Skin epidermis (tissue), 12 donors: Measurements from ENCODE around the gene PTGFRN.
A peak's percentile ranks its signal among the peaks of the same experiment; 100 is the strongest.

Source experiments
- H3K27ac ChIP-seq, 21 experiments: fragments of 200-600 bp; sonication (generic) in 11 of 21; one replicate each; pipeline ENCODE4 v1.5.0; 2020; ENCODE audit warnings: mild to moderate bottlenecking in 3 of 21, inconsistent platforms in 2 of 21, moderate library complexity in 2 of 21
- H3K4me3 ChIP-seq, 7 experiments: fragments of 200-600 bp; sonication (generic) in 2 of 7; one replicate each; pipeline ENCODE4 v1.5.0; 2020; ENCODE audit warnings: inconsistent platforms in 2 of 7, mild to moderate bottlenecking in 2 of 7, moderate library complexity in 1 of 7

Gene PTGFRN

DNA sequence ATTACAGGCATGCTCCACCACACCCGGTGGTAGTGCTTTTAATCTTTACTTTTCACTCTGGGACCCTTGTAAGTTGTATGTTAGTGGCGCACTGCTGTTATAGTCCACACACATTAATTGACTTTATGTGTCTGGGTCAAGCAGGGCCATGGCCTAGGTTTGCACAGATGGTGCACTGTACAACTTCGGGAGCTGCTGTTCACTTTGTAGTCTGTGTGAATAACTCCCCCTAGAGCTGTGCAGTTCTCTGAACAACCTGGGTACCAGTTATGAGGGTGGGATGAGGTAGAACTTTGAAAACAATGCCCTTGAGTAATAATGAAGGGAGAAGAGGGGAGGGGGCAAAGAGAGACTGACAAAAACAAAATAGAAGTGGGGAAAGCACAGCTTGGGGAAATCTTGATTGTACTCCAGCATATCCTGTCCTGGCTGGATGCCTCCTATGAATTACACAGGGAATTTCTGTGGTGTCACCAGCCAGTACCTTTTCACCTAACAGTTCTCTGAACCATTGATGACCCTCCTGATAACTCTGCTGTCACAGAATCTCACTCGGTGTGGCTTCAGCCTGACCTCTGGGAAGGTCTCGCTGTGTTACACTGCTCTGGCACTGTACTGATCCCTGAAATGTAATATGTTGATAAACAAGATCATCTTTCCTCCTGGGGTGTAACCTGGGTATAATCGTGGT is 2.2 kb downstream of the PTGFRN start:
- Histone ChIP-seq H3K27ac (peak overlapping the region in 7 of 21 experiments; percentile 14 to 94 (median 92)), H3K4me3 (peak overlapping the region in 5 of 7 experiments; percentile 0 to 76 (median 70))

GRCh38 chr1:116912846-116913245 is 3.1 kb downstream of the PTGFRN start:
- peak overlapping the region in 1 of 7 experiments; percentile 76 for H3K4me3 ChIP-seq

DNA sequence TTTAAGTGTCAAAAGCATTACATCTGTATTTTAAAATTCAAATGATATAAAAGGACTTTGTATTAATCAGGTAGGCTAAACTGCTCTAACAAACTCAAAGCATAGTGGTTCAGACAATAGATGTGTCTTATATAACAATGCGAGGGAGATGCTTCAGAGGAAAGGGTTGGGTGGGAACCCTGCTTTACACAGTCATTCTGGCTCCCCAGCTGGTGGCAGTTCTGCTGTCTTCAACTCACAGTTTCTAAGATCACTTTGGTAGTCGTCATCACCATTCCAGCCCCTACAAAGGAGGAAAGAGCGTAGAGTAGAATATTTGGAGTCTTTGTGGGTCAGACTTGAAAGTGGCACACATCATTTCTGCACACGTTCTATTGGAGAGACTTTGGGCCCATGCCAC is 4.2 kb downstream of the PTGFRN start:
- Histone ChIP-seq H3K27ac (peak overlapping the region in 2 of 21 experiments; percentile 3 to 18), H3K4me3 (no peak overlapping the region)

More at GRCh38 chr1:116912846-116913245, 3.1 kb downstream of the PTGFRN start:
- peak overlapping the region in 2 of 21 experiments; percentile 14 to 15 for H3K27ac ChIP-seq

- H3K27ac ChIP-seq: peak overlapping the region in 3 of 21 experiments; percentile 3 to 18 (median 7)
- H3K4me3 ChIP-seq: no peak overlapping the region
Measured at GRCh38 chr1:116914667-116915066, 5.0 kb downstream of the PTGFRN start.

DNA sequence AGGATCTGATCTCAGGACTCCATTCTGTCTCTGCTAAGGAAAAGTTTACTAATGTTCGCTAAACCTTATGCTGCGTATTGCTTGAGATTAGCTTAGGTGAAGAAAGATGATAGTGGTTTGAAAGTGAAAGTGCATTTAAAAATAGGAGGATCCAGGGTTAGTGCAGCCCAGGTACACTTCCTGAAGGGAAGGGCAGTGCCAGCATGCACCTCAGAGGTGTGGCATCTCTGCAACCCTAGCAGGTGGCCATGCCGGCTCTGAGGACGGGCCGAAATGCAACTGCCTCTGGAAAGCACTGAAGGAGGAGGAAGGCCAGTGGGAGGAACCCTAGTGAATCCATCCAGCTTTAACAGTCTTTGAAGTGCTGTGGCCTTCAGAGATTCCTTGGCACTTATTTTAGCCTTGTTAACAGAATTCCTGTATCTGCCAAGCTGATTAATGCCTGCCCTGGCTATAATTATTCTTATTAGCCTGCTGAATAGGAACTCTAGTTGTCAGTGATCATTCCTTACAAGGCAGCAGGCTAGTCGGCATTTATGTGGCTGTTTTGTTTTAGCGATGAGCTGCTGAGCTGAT is 5.5 kb downstream of the PTGFRN start:
- Histone ChIP-seq H3K4me3 (no peak overlapping the region), H3K27ac (peak overlapping the region in 6 of 21 experiments; percentile 3 to 49 (median 30))

DNA sequence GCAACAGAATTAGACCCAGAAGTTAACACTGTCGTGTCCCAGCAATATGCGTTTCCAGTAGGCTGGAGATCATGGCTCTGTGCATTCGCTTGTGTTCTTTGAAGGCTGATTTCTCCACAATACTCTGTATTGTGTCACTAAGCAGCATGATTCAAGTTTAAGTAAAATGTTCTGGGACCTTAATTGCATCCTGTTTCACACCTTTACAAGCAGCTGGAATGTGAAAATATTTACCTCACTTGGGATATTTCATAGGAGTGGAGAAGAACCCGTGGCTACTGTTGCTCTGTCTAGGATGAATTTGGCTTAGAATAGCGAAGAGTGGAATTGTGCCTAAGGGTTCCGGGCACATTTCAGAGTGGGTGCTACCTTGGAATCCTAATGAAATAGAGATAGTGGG is 6.3 kb downstream of the PTGFRN start:
- Histone ChIP-seq H3K4me3 (no peak overlapping the region), H3K27ac (peak overlapping the region in 6 of 21 experiments; percentile 4 to 62 (median 37))

DNA sequence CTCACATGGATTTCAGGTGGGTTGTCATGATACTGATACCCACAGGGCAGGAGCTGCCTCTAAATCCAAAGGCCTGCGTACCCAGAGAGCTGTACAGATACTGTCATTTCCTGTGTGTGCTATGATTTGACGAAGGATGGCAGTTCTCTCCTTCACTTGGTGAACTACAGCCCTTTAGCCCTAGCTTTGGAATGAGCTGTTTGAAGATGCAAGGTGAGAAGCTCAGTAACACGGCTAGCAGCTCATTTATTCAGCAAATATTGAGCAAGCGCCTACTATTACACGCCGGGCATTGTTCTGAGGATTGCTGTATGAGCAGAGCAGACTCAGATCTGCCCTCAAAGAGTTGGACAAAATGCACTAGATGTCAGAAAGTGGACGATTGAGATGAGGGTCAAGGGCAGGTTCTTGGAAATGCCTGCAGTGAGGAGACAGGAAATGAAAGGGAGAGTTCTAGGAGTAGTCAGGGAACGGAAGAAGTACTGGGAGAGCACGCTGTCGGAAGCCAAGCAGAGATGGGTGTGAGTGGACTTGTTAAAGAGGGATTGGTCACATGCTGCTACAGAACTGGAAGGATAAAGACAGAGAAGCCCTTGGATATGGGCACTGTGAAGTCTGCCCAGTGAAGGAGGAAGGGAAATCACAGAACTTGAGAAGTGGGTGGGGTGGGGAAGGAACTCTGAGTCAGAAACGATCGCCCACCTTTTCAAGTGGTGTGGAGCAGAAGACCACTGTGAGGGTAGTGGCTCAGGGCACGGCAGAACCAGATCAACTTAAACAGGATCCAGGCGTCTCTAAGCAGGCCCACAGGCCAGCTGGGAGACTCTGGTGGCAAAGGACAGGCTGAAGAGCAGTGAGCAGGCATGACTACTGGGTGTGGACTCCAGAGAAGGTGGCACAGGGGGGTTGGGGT is 7.1 kb downstream of the PTGFRN start:
- Histone ChIP-seq H3K27ac (peak overlapping the region in 11 of 21 experiments; percentile 4 to 77 (median 41)), H3K4me3 (no peak overlapping the region)

DNA sequence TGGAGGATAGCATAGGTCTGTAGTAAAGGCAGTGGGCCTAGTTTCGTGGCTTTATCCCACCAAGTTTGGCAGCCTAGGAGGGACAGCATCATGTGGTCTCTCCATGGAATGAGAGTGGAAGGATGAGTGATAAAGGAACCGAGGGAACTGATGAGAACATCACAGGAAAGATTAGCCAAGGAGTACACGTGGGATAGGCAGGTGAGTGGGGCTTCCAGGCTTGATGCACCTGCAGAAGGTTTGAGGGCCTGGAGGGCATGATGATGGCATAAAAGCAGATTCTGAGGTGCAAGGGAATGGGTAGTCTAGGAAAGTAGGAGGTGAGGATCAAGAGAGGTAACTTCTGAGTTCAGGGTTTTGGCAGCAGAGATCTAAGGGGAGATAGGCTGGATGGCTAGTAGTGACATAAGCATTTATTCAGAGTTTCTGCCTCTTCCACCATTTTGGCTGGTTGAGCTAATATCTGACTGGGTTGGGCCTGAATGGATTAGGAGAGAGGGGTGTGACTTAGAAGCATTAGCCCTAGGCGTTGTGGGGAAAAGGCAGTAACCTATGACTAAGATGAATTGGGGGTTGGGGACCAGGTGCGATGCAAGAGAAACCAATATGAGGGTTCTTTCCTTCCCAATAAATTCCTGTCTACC is 9.1 kb downstream of the PTGFRN start:
- Histone ChIP-seq H3K4me3 (no peak overlapping the region), H3K27ac (peak overlapping the region in 2 of 21 experiments; percentile 11 to 77)

GRCh38 chr1:116919802-116920201 is 10.1 kb downstream of the PTGFRN start:
- H3K27ac ChIP-seq: peak overlapping the region in 6 of 21 experiments; percentile 2 to 66 (median 22)
- no peak overlapping the region for H3K4me3 ChIP-seq

GRCh38 chr1:116920211-116920610 is 10.5 kb downstream of the PTGFRN start:
- H3K4me3 ChIP-seq: no peak overlapping the region
- H3K27ac ChIP-seq: peak overlapping the region in 6 of 21 experiments; percentile 2 to 66 (median 22)

GRCh38 chr1:116921301-116921885 is 11.7 kb downstream of the PTGFRN start:
- Histone ChIP-seq H3K27ac (peak overlapping the region in 1 of 21 experiments; percentile 43), H3K4me3 (no peak overlapping the region)

DNA sequence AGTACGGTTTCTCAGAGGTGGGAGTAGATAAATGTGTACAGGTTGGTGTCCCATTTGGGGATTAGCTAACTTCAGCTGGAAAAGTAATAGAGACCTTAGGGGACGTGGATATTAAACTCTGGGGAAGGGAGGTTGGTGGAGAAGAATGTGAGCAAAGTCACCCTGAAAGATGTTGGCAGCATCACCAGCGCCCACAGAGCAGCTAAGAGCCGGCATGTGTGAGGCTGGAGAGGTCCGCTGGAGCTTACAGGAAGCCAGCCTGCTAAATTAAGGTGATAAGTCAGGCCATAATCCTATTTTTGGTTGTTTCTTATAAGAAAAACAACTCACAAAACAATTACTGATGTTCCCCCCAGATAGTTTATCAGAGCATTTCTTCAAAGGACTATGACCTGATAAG is 12.2 kb downstream of the PTGFRN start:
- Histone ChIP-seq H3K4me3 (no peak overlapping the region), H3K27ac (peak overlapping the region in 2 of 21 experiments; percentile 21 to 43)

GRCh38 chr1:116923421-116923820 is 13.7 kb downstream of the PTGFRN start:
- Histone ChIP-seq H3K27ac (peak overlapping the region in 4 of 21 experiments; percentile 1 to 43 (median 12)), H3K4me3 (no peak overlapping the region)

- H3K27ac ChIP-seq: no peak overlapping the region
- H3K4me3 ChIP-seq: no peak overlapping the region
Measured at GRCh38 chr1:116927049-116927798, 17.5 kb downstream of the PTGFRN start.

- Histone ChIP-seq H3K27ac (no peak overlapping the region), H3K4me3 (no peak overlapping the region)
Measured at GRCh38 chr1:116929961-116930592, 20.4 kb downstream of the PTGFRN start.

- H3K27ac ChIP-seq: no peak overlapping the region
Measured at GRCh38 chr1:116931016-116931918, 21.6 kb downstream of the PTGFRN start.

More at GRCh38 chr1:116931016-116931918, 21.6 kb downstream of the PTGFRN start:
- no peak overlapping the region for H3K4me3 ChIP-seq
